Kidney (tissue), 14 donors: ENCODE results near the gene PDGFC. TPM values are rescaled to one million over a fixed set of nuclear protein-coding genes. Genes with fewer than 3 reads are reported as not detected.

ENCODE experiments used
- DNase-seq, 5 donors: peaks; one replicate each; pipeline ENCODE4 v3.0.0-alpha.2; 2013 to 2020
- FAIRE-seq: peaks from 2 replicates; lab custom pipeline; 2012; peaks lifted over from hg19 to GRCh38; lab: Jason Lieb, UNC
- H3K27ac ChIP-seq, 2 donors: one replicate each; pipeline ENCODE4 v1.7.0; 2013; ENCODE audit warnings: low read depth in 2 of 2, low read length in 2 of 2, inconsistent platforms in 1 of 2
- H3K27me3 ChIP-seq: one replicate; pipeline ENCODE4 v1.7.1; 2013; ENCODE audit warnings: low read length, inconsistent platforms; ENCODE audit not compliant: control insufficient read depth, insufficient read depth
- H3K36me3 ChIP-seq, 3 donors: one replicate each; pipeline versions ENCODE4 v1.7.0 to v1.7.1; 2013; ENCODE audit warnings: low read length in 3 of 3, control low read depth in 1 of 3, inconsistent platforms in 1 of 3; ENCODE audit not compliant: insufficient read depth in 3 of 3, control insufficient read depth in 2 of 3
- H3K4me1 ChIP-seq, 3 donors: one replicate each; pipeline versions ENCODE4 v1.7.0 to v1.7.1; 2013; ENCODE audit warnings: low read length in 3 of 3, inconsistent platforms in 1 of 3, low read depth in 1 of 3; ENCODE audit not compliant: control insufficient read depth in 2 of 3, insufficient read depth in 2 of 3
- H3K4me3 ChIP-seq, 3 donors: one replicate each; pipeline versions ENCODE4 v1.7.0 to v1.8.1; 2013; ENCODE audit warnings: low read length in 3 of 3, control low read depth in 1 of 3, inconsistent platforms in 1 of 3
- H3K9ac ChIP-seq, 3 donors: one replicate each; pipeline versions ENCODE4 v1.7.0 to v1.7.1; 2013; ENCODE audit warnings: low read length in 3 of 3, control low read depth in 1 of 3, inconsistent platforms in 1 of 3
- H3K9me3 ChIP-seq, 3 donors: one replicate each; pipeline versions ENCODE4 v1.7.0 to v1.7.1; 2013; ENCODE audit warnings: low read length in 3 of 3, control low read depth in 1 of 3, inconsistent platforms in 1 of 3; ENCODE audit not compliant: control insufficient read depth in 2 of 3, insufficient read depth in 1 of 3
- intact Hi-C: fragments of 100-400 bp; cut with DNase I; formaldehyde crosslinking; loops from one replicate; pipeline ENCODE4 v1.11.1; 2022
- polyA plus RNA-seq: library from polyadenylated mRNA; stranded (reverse); fragments of 350-450 nt; fragmentation: Illumina TruSeq; extraction: RNeasy Lipid Tissue Mini Kit (QIAGEN cat#74804); gene quantifications from one replicate; pipeline ENCODE4 v1.2.3, GENCODE V29; 2014; ENCODE audit warnings: low read depth, low replicate concordance; ENCODE audit not compliant: insufficient read depth
- total RNA-seq: library from RNA; stranded (reverse); fragmentation: NEBNext Ultra II Directional; extraction: Animal tissue kit (Norgen Biotek cat#: 25700); gene quantifications from one replicate; pipeline ENCODE4 v1.2.1, GENCODE V29; 2021
- TF ChIP-seq, protein P1 (sequence below): IDR thresholded peaks from 3 replicates; pipeline ENCODE4 v1.5.1; 2012; ENCODE audit warnings: mild to moderate bottlenecking, moderate library complexity, borderline replicate concordance; ENCODE audit not compliant: insufficient read depth; ENCODE audit errors: extremely low read depth
- donor health status: control.
- donor health status: control.
- donor health status: control.
- donor health status: control.
- donor health status: control.
- donor health status: DM: yes; HTN: yes; CAD: no.
- donor health status: Normal renal cell carcinoma (clear cell type).

Gene PDGFC
- total and polyA plus RNA-seq, 2 donors from 2014 or later, result 12.3 to 37.6 TPM

DNA sequence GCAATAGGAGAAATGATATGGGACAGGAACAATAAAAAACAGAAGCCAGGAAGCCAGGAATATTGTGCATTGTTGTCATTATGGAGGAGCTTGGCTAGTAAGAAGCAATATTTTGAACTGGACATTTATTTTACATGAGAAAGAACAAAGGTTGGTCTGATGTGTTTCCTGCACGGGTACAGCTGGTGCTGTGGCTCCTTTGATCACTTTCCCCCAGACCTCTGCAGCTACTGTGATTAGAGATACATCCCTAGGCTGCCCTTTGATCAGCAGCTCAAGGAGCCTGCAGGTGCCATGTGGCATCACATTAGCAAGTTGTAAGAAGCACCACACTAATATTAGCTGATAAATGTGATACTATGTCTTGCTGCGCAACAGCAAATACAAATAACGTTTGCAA, 2.5 kb downstream of the PDGFC start:
- TF ChIP-seq, protein P1, sequence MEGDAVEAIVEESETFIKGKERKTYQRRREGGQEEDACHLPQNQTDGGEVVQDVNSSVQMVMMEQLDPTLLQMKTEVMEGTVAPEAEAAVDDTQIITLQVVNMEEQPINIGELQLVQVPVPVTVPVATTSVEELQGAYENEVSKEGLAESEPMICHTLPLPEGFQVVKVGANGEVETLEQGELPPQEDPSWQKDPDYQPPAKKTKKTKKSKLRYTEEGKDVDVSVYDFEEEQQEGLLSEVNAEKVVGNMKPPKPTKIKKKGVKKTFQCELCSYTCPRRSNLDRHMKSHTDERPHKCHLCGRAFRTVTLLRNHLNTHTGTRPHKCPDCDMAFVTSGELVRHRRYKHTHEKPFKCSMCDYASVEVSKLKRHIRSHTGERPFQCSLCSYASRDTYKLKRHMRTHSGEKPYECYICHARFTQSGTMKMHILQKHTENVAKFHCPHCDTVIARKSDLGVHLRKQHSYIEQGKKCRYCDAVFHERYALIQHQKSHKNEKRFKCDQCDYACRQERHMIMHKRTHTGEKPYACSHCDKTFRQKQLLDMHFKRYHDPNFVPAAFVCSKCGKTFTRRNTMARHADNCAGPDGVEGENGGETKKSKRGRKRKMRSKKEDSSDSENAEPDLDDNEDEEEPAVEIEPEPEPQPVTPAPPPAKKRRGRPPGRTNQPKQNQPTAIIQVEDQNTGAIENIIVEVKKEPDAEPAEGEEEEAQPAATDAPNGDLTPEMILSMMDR, result no peak
- no peaks in the 10 kb centered on the region for H3K36me3 ChIP-seq
- no peak for DNase-seq
- no peaks in the 10 kb centered on the region for H3K9me3 ChIP-seq
- no peak for FAIRE-seq
- intact Hi-C loops, result no loop called here
- peak overlapping the region in 1 of 3 donors; percentile 5 for H3K9ac ChIP-seq
- no peak overlapping the region for H3K27ac ChIP-seq
- peak overlapping the region; percentile 34 to 88 (median 84) for H3K4me3 ChIP-seq
- H3K27me3 ChIP-seq, result no peaks in the 10 kb centered on the region
- peaks cover 0 to 6% (median 3%) of the 10 kb centered on the region in 3 donors for H3K4me1 ChIP-seq

DNA sequence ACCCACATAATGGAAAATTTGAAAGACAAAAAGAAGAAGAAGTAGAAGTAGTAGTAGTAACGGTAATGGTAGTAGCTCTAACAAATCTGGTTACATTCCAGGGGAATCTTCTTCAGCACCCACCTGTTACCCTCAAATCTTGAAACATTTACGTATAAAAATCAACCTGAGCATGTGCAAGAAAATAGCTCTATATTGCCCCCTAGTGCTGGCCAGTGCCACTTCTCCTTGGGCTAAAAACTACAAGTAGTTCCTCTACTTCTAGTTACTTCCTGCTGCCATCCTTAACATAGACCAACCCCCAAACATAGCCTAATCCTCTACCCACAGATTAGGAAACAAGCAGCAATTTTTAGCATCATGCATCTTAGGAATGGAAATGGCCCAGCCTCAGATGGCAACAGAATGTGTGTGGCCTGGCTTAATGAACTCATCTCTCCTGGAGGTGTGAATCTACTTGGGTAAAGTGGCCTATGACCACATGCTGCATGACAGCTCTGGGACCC, 3.1 kb downstream of the PDGFC start:
- FAIRE-seq, result no peak
- DNase-seq, result peak in 4 of 5 donors; percentile 82 to 92 (median 87)
- intact Hi-C loops, result no loop called here

DNA sequence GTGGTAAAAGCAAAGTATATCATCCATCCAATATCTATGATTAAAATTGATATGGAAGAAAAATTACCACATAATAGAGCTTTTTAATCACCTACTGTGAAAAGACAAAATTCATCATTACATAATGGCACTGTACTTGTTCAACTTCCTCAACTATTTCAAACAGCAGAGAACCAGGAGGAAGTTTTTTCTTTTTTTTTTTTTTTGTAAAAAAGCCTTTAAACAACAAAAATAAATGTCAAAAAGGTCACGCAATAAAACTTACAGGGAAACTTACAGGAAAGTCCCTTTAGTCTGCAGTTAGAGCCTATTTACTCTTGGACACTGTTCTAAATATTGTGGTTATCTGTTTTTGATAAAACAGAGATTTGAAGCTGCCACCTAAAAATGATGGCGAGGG, 4.8 kb downstream of the PDGFC start:
- no peak for FAIRE-seq
- peak overlapping the region in 1 of 3 donors; percentile 41 for H3K4me3 ChIP-seq
- no peaks in the 10 kb centered on the region for H3K36me3 ChIP-seq
- no peak for DNase-seq
- intact Hi-C loops, result no loop called here
- TF ChIP-seq, protein P1, result no peak
- H3K27me3 ChIP-seq, result no peaks in the 10 kb centered on the region
- no peak overlapping the region for H3K9ac ChIP-seq
- no peaks in the 10 kb centered on the region for H3K9me3 ChIP-seq
- peaks cover 4 to 13% (median 6%) of the 10 kb centered on the region in 3 donors for H3K4me1 ChIP-seq
- no peak overlapping the region for H3K27ac ChIP-seq

More for the DNA sequence above, 3.1 kb downstream of the PDGFC start:
- H3K4me1 ChIP-seq, result peaks cover 0 to 6% (median 3%) of the 10 kb centered on the region in 3 donors
- no peaks in the 10 kb centered on the region for H3K36me3 ChIP-seq
- peak overlapping the region; percentile 34 to 88 (median 84) for H3K4me3 ChIP-seq
- no peak overlapping the region for H3K27ac ChIP-seq
- H3K27me3 ChIP-seq, result no peaks in the 10 kb centered on the region
- H3K9me3 ChIP-seq, result no peaks in the 10 kb centered on the region
- peak overlapping the region in 1 of 3 donors; percentile 7 for H3K9ac ChIP-seq
- TF ChIP-seq, protein P1, result peak; percentile 91
